K562 (cell line): ENCODE results near the gene MBD2.

Experiments used
- ETV6 ChIP-seq, 3 experiments: fragments of 150-350 bp in 1 of 3; sonication (generic) in 1 of 3; formaldehyde crosslinking in 1 of 3; IDR thresholded peaks; 2 replicates each; pipeline versions ENCODE4 v1.6.1 to v1.8.0; 2014 to 2022; ENCODE audit warnings: borderline replicate concordance in 2 of 3, low read depth in 2 of 3, antibody characterized with exemption in 1 of 3, low read length in 1 of 3, mild to moderate bottlenecking in 1 of 3, missing genetic modification reagents in 1 of 3
- KDM4B ChIP-seq, 2 experiments: fragments of 450-650 bp in 1 of 2; sonication (generic) in 1 of 2; IDR thresholded peaks; 2 replicates each; pipeline ENCODE4 v1.6.1; 2016 to 2017; ENCODE audit warnings: borderline replicate concordance in 2 of 2, antibody characterized with exemption in 1 of 2, low read depth in 1 of 2, mild to moderate bottlenecking in 1 of 2
- RFX7 ChIP-seq: fragments of 250-450 bp; sonication (Bioruptor Pico); IDR thresholded peaks from 2 replicates; pipeline ENCODE4 v1.5.1; 2021; ENCODE audit warnings: mild to moderate bottlenecking
- TF ChIP-seq, protein P1 (sequence below): sonication (generic); formaldehyde crosslinking; IDR thresholded peaks from 2 replicates; pipeline ENCODE4 v1.8.1; 2022; ENCODE audit warnings: missing genetic modification reagents

DNA sequence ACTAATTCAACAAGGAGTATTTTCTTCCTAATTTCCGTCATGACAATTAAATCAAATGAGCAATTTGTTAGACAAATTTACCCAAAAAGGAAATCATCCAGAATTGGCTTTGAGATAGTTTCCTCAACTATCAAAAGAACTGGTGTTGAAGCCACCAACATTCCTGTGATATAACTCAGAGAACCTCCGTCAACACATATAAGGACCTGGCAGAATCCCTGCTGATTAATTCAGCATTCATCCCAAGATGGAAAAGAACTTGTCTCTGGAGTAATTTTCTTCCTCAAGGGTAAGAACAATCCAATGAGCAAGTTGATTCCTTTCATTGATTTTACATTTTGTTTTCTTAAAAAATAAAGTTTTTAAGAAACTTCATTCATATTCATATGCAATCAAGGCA is 62.0 kb downstream of the MBD2 start:
- TF ChIP-seq KDM4B (IDR thresholded peaks at IDR 0.05; ENCODE audit: borderline replicate concordance in 2 of 2, low read depth in 1 of 2) (no peak), ETV6 (IDR thresholded peaks at IDR 0.05; ENCODE audit: borderline replicate concordance in 1 of 2, low read depth in 2 of 2, low read length in 1 of 2) (no peak), ETV6 (CRISPR knock-in tag; IDR thresholded peaks at IDR 0.05; ENCODE audit: borderline replicate concordance) (no peak), RFX7 (CRISPR knock-in tag) (no peak)
- TF ChIP-seq, protein P1, sequence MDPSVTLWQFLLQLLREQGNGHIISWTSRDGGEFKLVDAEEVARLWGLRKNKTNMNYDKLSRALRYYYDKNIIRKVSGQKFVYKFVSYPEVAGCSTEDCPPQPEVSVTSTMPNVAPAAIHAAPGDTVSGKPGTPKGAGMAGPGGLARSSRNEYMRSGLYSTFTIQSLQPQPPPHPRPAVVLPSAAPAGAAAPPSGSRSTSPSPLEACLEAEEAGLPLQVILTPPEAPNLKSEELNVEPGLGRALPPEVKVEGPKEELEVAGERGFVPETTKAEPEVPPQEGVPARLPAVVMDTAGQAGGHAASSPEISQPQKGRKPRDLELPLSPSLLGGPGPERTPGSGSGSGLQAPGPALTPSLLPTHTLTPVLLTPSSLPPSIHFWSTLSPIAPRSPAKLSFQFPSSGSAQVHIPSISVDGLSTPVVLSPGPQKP (CRISPR knock-in tag) = no peak
